GM12878 (cell line): ENCODE data around the gene FAAP24. TPM values are rescaled to one million over a fixed set of nuclear protein-coding genes. Genes with fewer than 3 reads are reported as not detected.
"Not testable (repeated sequence)": the region's sequence is repeated elsewhere in the genome, so short reads cannot be mapped to it uniquely, and the experiment has no call there.

Experiments
- ATAC-seq: fragments of 200-7000 bp; cut with Tn5 transposase; 3 replicates; pipeline ENCODE4 v1.9.1; 2020; ENCODE audit warnings: mild to moderate bottlenecking, moderate library complexity
- BruUV-seq: library from RNA; stranded (reverse); fragments of 400-500 nt; replicated peaks from 2 replicates; lab custom pipeline; 2021; lab: Mats Ljungman, UMichigan
- CTCF ChIA-PET: fragments of 300-600 bp; sonication (Branson Sonifier 250); formaldehyde crosslinking; extraction: SDS; loops from one replicate; lab custom pipeline; 2021; ENCODE audit warnings: inconsistent platforms; lab: Yijun Ruan, JAX
- POLR2A ChIA-PET: fragments of 350-600 bp; formaldehyde crosslinking; extraction: SDS; loops from one replicate; lab custom pipeline; 2021; ENCODE audit warnings: inconsistent platforms; lab: Charles Lee
- RAD21 ChIA-PET: fragments of 300-600 bp; sonication (Branson Sonifier 250); formaldehyde crosslinking; loops from one replicate; lab custom pipeline; 2023; ENCODE audit warnings: antibody characterized with exemption; ENCODE audit not compliant: unreplicated experiment; lab: Charles Lee
- SMC1A ChIA-PET: fragments of 300-600 bp; sonication (Branson Sonifier 250); formaldehyde crosslinking; loops from one replicate; lab custom pipeline; 2023; ENCODE audit not compliant: unreplicated experiment, uncharacterized antibody; lab: Charles Lee
- DNase-seq: peaks from one replicate; pipeline ENCODE4 v3.0.0-alpha.2; 2011; ENCODE audit warnings: low read depth, low spot score
- FAIRE-seq: peaks from 3 replicates; lab custom pipeline; 2011; peaks lifted over from hg19 to GRCh38; lab: Jason Lieb, UNC
- H2AFZ ChIP-seq: 2 replicates; pipeline ENCODE4 v1.6.0; 2011; ENCODE audit warnings: low read depth, low read length, control low read depth; ENCODE audit not compliant: control insufficient read depth
- H3K27ac ChIP-seq: 2 replicates; pipeline ENCODE4 v1.5.1; 2011; ENCODE audit warnings: control low read depth; ENCODE audit not compliant: control insufficient read depth, insufficient read depth
- H3K27me3 ChIP-seq, 2 experiments: replicated peaks in 1 of 2; 2 replicates each; pipeline versions ENCODE4 v1.6.0 to v1.6.1; 2011; ENCODE audit warnings: low read length in 1 of 2; ENCODE audit not compliant: control insufficient read depth in 2 of 2, insufficient read depth in 2 of 2
- H3K36me3 ChIP-seq, 2 experiments: 2 replicates each; pipeline ENCODE4 v1.5.1; 2011; ENCODE audit warnings: low read length in 1 of 2; ENCODE audit not compliant: control insufficient read depth in 2 of 2, insufficient read depth in 2 of 2
- H3K4me1 ChIP-seq: 2 replicates; pipeline ENCODE4 v1.6.1; 2011; ENCODE audit warnings: mild to moderate bottlenecking, low read length, moderate library complexity, mixed read lengths; ENCODE audit not compliant: control insufficient read depth, insufficient read depth
- H3K4me2 ChIP-seq: 2 replicates; pipeline ENCODE4 v1.6.0; 2011; ENCODE audit warnings: control low read depth; ENCODE audit not compliant: control insufficient read depth, insufficient read depth
- H3K4me3 ChIP-seq: fragments of 200-600 bp; sonication (generic); 2 replicates; pipeline ENCODE4 v1.5.1; 2016
- H3K79me2 ChIP-seq: 2 replicates; pipeline ENCODE4 v1.6.0; 2011; ENCODE audit warnings: low read length; ENCODE audit not compliant: control insufficient read depth, insufficient read depth
- H3K9ac ChIP-seq: 2 replicates; pipeline ENCODE4 v1.8.0; 2011; ENCODE audit warnings: low read length, control low read depth, mixed read lengths; ENCODE audit not compliant: control insufficient read depth, insufficient read depth
- H3K9me3 ChIP-seq: replicated peaks from 3 replicates; pipeline ENCODE4 v1.5.1; 2011; ENCODE audit warnings: mild to moderate bottlenecking, low read length; ENCODE audit not compliant: control insufficient read depth, insufficient read depth
- H4K20me1 ChIP-seq: 2 replicates; pipeline ENCODE4 v1.6.0; 2011; ENCODE audit not compliant: control insufficient read depth, insufficient read depth
- WGBS: methylation state at CpG from one replicate; pipeline ENCODE4 v1.1.6; 2016; ENCODE audit warnings: low lambda C conversion rate; ENCODE audit not compliant: insufficient replicate concordance, insufficient coverage; ENCODE audit errors: missing lambda C conversion rate; 5-methylcytosine and 5-hydroxymethylcytosine counted together
- in situ Hi-C: fragments of 300-500 bp; cut with MboI; formaldehyde crosslinking; loops from 9 replicates; pipeline ENCODE4 v1.14.3; 2018; ENCODE audit warnings: mixed read lengths
- intact Hi-C: fragments of 100-400 bp; cut with micrococcal nuclease; formaldehyde crosslinking; loops from one replicate; pipeline ENCODE4 v1.14.2; 2022; ENCODE audit not compliant: unreplicated experiment
- polyA plus RNA-seq, 11 experiments: library from polyadenylated mRNA; depleted of rRNA in 4 of 11; unstranded in 6 of 11; stranded (reverse) in 5 of 11; fragments of >200 nt; fragmentation: Nextera tagmentation in 4 of 11; fragmentation: Illumina TruSeq in 1 of 11; extraction: Ambion mirVana in 4 of 11; extraction: Trizol in 1 of 11; gene quantifications; 1 replicate in 1 of 11; 2 replicates in 10 of 11; pipeline versions ENCODE4 v1.2.1 to v1.2.3, GENCODE V29; 2011 to 2016; ENCODE audit warnings: inconsistent platforms in 2 of 11, missing spikeins in 2 of 11, low read depth in 1 of 11
- total RNA-seq, 4 experiments: library from RNA; depleted of rRNA in 3 of 4; stranded (reverse); fragments of >200 nt in 3 of 4; fragmentation: Illumina TruSeq in 1 of 4; extraction: Trizol in 1 of 4; gene quantifications; 2 replicates each; pipeline versions ENCODE4 v1.2.1 to v1.2.3, GENCODE V29; 2013 to 2021

Gene FAAP24
- total and polyA plus RNA-seq, 10 of the 15 experiments (the other 5 are each of a cell fraction or from before 2014, with no cell fraction given): 6.4 to 17.4 (median 9.9) TPM

GRCh38 chr19:32979807-32980206, 7.8 kb downstream of the FAAP24 start:
- FAIRE-seq, H3K9me3 ChIP-seq, H3K27ac ChIP-seq, H3K4me2 ChIP-seq, RAD21 ChIA-PET, POLR2A ChIA-PET, H2AFZ ChIP-seq, CTCF ChIA-PET, DNase-seq, H3K27me3 ChIP-seq, H3K36me3 ChIP-seq, H4K20me1 ChIP-seq, H3K4me3 ChIP-seq, SMC1A ChIA-PET, H3K79me2 ChIP-seq, H3K4me1 ChIP-seq, H3K9ac ChIP-seq, BruUV-seq, ATAC-seq: not testable (repeated sequence)
- intact Hi-C loops: loop anchor here (10.0 kb wide), 1 partner anchor 395 kb away; the partner anchor contains the start of gene PDCD5
- in situ Hi-C loops: loop anchor here (5.0 kb wide), 1 partner anchor 137 kb away; no protein-coding TSS in a partner anchor
- WGBS: 75% methylated on average over 7 of the region's 7 CpGs

DNA sequence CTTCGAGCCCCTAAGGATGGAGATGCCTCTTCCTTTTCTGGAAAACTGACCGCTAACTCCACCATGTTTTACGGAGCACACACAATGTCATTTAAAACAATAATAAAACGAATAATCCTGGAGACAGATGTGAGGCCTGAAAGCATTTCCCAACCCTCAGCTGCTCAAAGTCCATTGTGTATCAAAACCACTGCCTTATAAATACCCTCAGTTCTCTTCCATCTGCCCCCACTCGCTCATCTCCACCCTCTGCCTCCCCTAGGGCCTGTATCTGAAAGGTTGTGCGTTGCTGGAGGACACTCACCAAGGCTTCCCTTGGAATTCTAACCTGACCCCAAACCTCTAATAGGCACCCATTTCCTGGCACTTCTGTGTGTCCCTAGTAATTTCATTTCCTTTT, 10.4 kb downstream of the FAAP24 start:
- intact Hi-C loops, H3K4me3 ChIP-seq, BruUV-seq, POLR2A ChIA-PET, FAIRE-seq, H3K79me2 ChIP-seq, H4K20me1 ChIP-seq, RAD21 ChIA-PET, H2AFZ ChIP-seq, H3K36me3 ChIP-seq, H3K4me1 ChIP-seq, H3K9me3 ChIP-seq, H3K9ac ChIP-seq, H3K4me2 ChIP-seq, in situ Hi-C loops, CTCF ChIA-PET, ATAC-seq, H3K27ac ChIP-seq, SMC1A ChIA-PET, H3K27me3 ChIP-seq, DNase-seq: not testable (repeated sequence)
- WGBS: 92% methylated on average over 5 of the region's 6 CpGs

GRCh38 chr19:32988254-32988653, 16.2 kb downstream of the FAAP24 start:
- H4K20me1 ChIP-seq, H3K36me3 ChIP-seq, DNase-seq, RAD21 ChIA-PET, H3K79me2 ChIP-seq, H2AFZ ChIP-seq, H3K9ac ChIP-seq, intact Hi-C loops, ATAC-seq, H3K4me3 ChIP-seq, H3K27ac ChIP-seq, H3K4me2 ChIP-seq, BruUV-seq, H3K27me3 ChIP-seq, in situ Hi-C loops, POLR2A ChIA-PET, H3K9me3 ChIP-seq, FAIRE-seq, H3K4me1 ChIP-seq: not testable (repeated sequence)
- ChIA-PET CTCF (interaction anchor here (1.2 kb wide), 1 partner anchor 12 kb away, joined by 3 read pairs; no protein-coding TSS in a partner anchor), SMC1A (interaction anchor here (0.6 kb wide), 1 partner anchor 29 kb away, joined by 3 read pairs; no protein-coding TSS in a partner anchor)
- WGBS: 99% methylated on average over 5 of the region's 5 CpGs
